Right lobe of liver (tissue), 6 donors: ENCODE results near the gene SLC39A10. TPM values are rescaled to one million over a fixed set of nuclear protein-coding genes. Genes with fewer than 3 reads are reported as not detected.

Experiments
- ATAC-seq, 4 donors: fragments of 200-7000 bp; cut with Tn5 transposase; one replicate each; pipeline ENCODE4 v1.9.1; 2020; ENCODE audit warnings: mild to moderate bottlenecking in 4 of 4, moderate library complexity in 4 of 4
- DNase-seq, 3 donors: peaks; one replicate each; pipeline ENCODE4 v3.0.0-alpha.2; 2020
- H3K27ac ChIP-seq, 3 donors: fragments of 200-600 bp; one replicate each; pipeline ENCODE4 v1.8.0; 2022
- H3K27me3 ChIP-seq, 2 donors: fragments of 200-600 bp; one replicate each; pipeline ENCODE4 v1.8.0; 2022
- H3K36me3 ChIP-seq, 4 donors: fragments of 200-600 bp; sonication (generic) in 1 of 4; one replicate each; pipeline versions ENCODE4 v1.5.1 to v1.8.0; 2017 to 2022; ENCODE audit warnings: control low read depth in 1 of 4
- H3K4me1 ChIP-seq, 4 donors: fragments of 200-600 bp; sonication (generic) in 1 of 4; one replicate each; pipeline versions ENCODE4 v1.5.1 to v1.8.0; 2017 to 2022; ENCODE audit warnings: control low read depth in 1 of 4
- H3K4me3 ChIP-seq, 3 donors: fragments of 200-600 bp; one replicate each; pipeline ENCODE4 v1.8.0; 2022
- H3K9me3 ChIP-seq, 4 donors: fragments of 200-600 bp; sonication (generic) in 1 of 4; one replicate each; pipeline versions ENCODE4 v1.5.1 to v1.8.0; 2017 to 2022; ENCODE audit warnings: control low read depth in 1 of 4
- CTCF ChIP-seq, 4 donors: fragments of 200-600 bp in 3 of 4; fragments of 450-650 bp in 1 of 4; IDR thresholded peaks; one replicate each; pipeline versions ENCODE4 v1.5.1 to v1.8.0; 2016 to 2022; ENCODE audit warnings: antibody characterized with exemption in 4 of 4, mild to moderate bottlenecking in 2 of 4
- POLR2A ChIP-seq: fragments of 450-650 bp; IDR thresholded peaks from one replicate; pipeline ENCODE4 v1.6.1; 2017; ENCODE audit warnings: antibody characterized with exemption, mild to moderate bottlenecking
- WGBS: methylation state at CpG from one replicate; pipeline ENCODE4 v1.1.6; 2018; ENCODE audit warnings: low coverage, low lambda C conversion rate; ENCODE audit not compliant: insufficient coverage; ENCODE audit errors: missing lambda C conversion rate; 5-methylcytosine and 5-hydroxymethylcytosine counted together
- intact Hi-C, 2 donors: fragments of 100-400 bp; cut with DNase I; formaldehyde crosslinking; loops; one replicate each; pipeline versions ENCODE4 v1.11.2 to v1.14.1; 2022
- total RNA-seq, 6 experiments: library from RNA; depleted of rRNA in 2 of 6; stranded (reverse); fragments of >200 nt in 2 of 6; fragmentation: NEBNext Ultra II Directional in 3 of 6; extraction: Animal tissue kit (Norgen Biotek cat#: 25700) in 3 of 6; gene quantifications; one replicate each; pipeline versions ENCODE4 v1.1.0 to v1.2.4, GENCODE V29; 2016 to 2023
- donor health status: DM: no; HTN: yes; CAD: no.
- donor health status: DM: no; HTN: no; CAD: no.
- donor health status: DM: no; HTN: no; CAD: no.
- donor health status: DM: no; HTN: yes; CAD: no.
- donor health status: DM: no; HTN: yes; CAD: no.

Gene SLC39A10
- total RNA-seq, 6 experiments from 2014 or later, result 3.5 to 5.2 (median 4.6) TPM

GRCh38 chr2:195734395-195734794 lies 77.4 kb downstream of the SLC39A10 start:
- Histone ChIP-seq H3K4me1 (no peaks in the 10 kb centered on the region), H3K27me3 (no peaks in the 10 kb centered on the region), H3K4me3 (no peak overlapping the region), H3K27ac (no peak overlapping the region), H3K36me3 (no peaks in the 10 kb centered on the region), H3K9me3 (no peaks in the 10 kb centered on the region)
- ATAC-seq (no peak), DNase-seq (no peak)
- 98% methylated on average over 6 of the region's 6 CpGs for WGBS
- intact Hi-C loops, result no loop called here
- no peak for TF ChIP-seq POLR2A
- no peak for TF ChIP-seq CTCF (IDR thresholded peaks at IDR 0.05)

DNA sequence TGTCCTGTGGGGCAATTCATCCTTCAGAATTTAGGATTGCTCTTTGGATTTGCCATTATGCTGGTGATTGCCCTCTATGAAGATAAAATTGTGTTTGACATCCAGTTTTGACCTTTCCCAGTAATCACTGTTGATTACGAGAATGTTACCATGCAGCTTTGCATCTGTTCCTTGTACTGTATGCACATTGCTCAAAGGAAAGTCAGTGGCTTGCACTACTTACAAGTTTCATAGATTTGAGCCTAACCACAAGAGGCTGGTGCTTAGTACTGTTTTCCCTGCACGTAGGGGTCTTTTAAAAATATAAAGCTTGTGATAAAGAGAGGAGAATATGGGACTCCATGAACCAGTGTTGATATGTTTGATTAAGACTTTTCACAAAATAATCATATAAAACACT lies 77.9 kb downstream of the SLC39A10 start:
- 64% methylated on average over 2 of the region's 2 CpGs for WGBS
- intact Hi-C loops, result no loop called here
- Histone ChIP-seq H3K9me3 (no peaks in the 10 kb centered on the region), H3K27ac (no peak overlapping the region), H3K27me3 (no peaks in the 10 kb centered on the region), H3K36me3 (no peaks in the 10 kb centered on the region), H3K4me1 (no peaks in the 10 kb centered on the region), H3K4me3 (no peak overlapping the region)
- no peak for TF ChIP-seq CTCF (IDR thresholded peaks at IDR 0.05)
- no peak for TF ChIP-seq POLR2A
- ATAC-seq (no peak), DNase-seq (no peak)

DNA sequence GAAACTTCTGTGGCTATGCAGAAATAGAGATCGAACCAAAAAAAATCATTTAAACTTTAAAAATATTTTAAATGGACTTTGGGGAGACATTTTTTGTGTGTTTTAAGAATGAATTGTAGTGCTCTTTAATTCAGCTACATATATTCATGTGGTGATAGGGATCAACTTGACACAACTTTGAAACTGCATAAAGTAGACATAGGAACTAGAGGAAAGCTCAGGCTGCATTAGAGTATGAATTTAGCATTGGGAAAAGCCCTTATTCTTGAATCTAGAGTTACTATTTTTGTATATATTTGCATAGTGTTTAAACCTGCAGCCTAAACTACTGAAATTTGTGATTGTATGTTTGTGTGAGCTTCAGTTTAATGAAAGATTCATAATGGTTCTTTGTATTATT lies 78.3 kb downstream of the SLC39A10 start:
- Histone ChIP-seq H3K9me3 (no peaks in the 10 kb centered on the region), H3K4me3 (no peak overlapping the region), H3K36me3 (no peaks in the 10 kb centered on the region), H3K4me1 (no peaks in the 10 kb centered on the region), H3K27me3 (no peaks in the 10 kb centered on the region), H3K27ac (no peak overlapping the region)
- no peak for ATAC-seq
- DNase-seq, result no peak
- 62% methylated on average over 1 of the region's 1 CpG for WGBS
- intact Hi-C loops, result no loop called here
- no peak for TF ChIP-seq CTCF (IDR thresholded peaks at IDR 0.05)
- TF ChIP-seq POLR2A, result no peak

- ATAC-seq, result no peak
- WGBS, result 72% methylated on average over 4 of the region's 5 CpGs
- no peak for DNase-seq
- Histone ChIP-seq H3K4me3 (no peak overlapping the region), H3K9me3 (no peaks in the 10 kb centered on the region), H3K4me1 (no peaks in the 10 kb centered on the region), H3K27ac (no peak overlapping the region), H3K36me3 (no peaks in the 10 kb centered on the region), H3K27me3 (no peaks in the 10 kb centered on the region)
- TF ChIP-seq POLR2A, result no peak
- TF ChIP-seq CTCF (IDR thresholded peaks at IDR 0.05), result no peak
- intact Hi-C loops, result no loop called here
Observed at GRCh38 chr2:195737511-195738325, 80.7 kb downstream of the SLC39A10 start.
